ENCODE data around the gene COL18A1.

Gene COL18A1

GRCh38 chr21:45414396-45415187 is 9.6 kb downstream of the COL18A1 start:
- no peak for DNase-seq (ENCODE audit: low read depth, low spot score)

GRCh38 chr21:45415188-45415942 is 10.4 kb downstream of the COL18A1 start:
- DNase-seq (ENCODE audit: low read depth, low spot score) = no peak

DNA sequence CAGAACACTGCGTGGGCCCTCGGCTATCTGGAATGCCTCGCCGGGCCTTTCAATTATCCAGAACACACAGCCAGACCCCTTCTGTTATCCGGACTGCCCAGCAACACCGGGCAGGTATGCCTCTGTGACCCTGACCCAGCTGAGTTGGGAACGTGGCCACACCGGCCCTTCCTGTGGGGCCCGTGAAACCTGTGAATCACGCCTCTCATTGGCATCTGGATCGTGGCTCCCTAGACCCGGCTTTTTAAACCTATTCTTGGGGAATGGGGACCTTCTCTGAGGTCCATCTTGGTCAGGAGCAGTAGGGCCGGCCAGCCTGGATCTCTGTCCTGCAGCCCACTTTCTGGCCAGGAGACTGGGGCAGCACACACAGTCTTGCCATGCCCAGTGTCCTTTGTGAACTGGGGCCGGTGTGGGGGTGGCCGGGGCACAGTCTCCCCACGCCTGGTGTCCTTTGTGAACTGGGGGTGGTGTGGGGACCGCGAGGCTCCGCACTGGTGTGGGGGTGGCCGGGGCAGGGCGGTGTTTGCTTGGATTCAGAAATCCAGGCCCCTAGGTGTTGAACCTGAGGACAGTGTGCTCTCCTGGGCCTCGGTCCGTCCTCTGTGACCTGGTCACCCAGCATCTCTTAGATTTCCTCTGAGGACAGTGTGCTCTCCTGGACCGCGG is 11.1 kb downstream of the COL18A1 start:
- DNase-seq (ENCODE audit: low read depth, low spot score) = no peak

DNA sequence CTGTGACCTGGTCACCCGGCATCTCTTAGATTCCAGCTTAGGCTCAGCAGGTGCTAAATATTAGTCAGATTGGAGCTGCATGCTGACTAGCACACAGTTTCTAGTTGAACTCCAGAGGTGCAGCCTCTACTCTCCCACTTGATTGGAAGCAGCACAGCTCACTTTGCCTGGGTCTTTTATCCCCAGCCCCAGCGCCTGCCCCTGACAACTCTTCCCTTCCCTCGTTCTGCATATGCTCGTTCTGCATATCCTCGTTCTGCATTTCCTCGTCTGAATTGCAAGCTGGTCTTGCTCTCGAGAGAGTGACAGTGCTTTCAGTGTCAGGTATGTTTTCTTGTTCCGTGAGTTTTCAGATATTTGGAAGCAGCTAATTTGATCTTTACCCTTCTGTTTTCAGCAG is 11.7 kb downstream of the COL18A1 start:
- DNase-seq (ENCODE audit: low read depth, low spot score) = no peak

DNA sequence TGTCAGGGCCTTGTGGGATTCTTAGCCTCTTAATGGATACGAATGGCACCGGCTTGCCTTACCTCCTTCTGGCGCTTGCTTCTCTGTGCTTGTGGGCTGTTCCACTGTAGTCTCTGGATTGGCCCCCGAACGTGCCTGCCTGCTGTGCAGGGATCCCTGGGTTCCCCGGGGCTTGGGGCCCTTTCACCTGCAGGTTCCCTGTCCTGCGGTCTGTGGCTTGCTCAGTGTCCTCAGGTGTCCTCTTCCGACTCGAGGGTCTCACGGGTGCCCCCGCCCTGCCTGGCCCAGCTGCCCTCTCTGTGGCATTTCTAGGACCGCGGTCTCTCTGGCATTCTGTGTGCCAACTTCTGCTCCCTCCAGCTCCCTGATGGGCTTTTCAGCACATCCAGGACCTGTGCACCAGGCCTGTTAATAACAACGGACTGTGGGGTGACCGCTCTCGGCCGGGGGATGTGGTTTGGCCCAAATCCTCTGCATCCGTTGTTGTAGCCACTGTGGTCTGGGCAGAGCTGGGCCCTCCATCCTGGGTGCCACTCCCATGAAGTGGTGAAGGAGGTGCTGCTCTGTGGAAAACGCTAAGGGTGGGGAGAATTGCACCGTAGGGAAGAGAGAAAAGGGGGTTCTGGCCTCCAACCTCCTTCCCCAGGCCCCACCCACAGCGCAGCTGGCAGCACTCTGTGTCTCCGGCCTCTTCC is 12.4 kb downstream of the COL18A1 start:
- DNase-seq (ENCODE audit: low read depth, low spot score) = no peak

DNA sequence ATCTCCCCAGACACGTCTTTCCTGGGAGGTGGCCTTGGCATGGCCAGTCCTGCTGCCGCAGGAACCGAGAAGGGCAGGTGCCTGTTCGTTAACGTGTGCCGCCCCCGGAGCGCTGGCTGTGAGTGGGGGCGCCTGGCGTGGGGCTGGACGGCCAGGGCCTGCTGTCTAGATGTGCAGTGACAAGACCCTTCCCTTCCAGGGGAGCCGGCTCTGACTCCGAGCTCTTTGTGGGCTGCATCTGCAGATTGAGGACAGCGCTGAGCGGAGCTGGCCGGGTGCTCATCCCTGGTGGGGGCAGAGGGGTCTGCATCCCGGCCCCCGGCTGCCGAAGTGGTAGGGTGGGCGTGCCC is 13.0 kb downstream of the COL18A1 start:
- DNase-seq (ENCODE audit: low read depth, low spot score) = no peak

DNA sequence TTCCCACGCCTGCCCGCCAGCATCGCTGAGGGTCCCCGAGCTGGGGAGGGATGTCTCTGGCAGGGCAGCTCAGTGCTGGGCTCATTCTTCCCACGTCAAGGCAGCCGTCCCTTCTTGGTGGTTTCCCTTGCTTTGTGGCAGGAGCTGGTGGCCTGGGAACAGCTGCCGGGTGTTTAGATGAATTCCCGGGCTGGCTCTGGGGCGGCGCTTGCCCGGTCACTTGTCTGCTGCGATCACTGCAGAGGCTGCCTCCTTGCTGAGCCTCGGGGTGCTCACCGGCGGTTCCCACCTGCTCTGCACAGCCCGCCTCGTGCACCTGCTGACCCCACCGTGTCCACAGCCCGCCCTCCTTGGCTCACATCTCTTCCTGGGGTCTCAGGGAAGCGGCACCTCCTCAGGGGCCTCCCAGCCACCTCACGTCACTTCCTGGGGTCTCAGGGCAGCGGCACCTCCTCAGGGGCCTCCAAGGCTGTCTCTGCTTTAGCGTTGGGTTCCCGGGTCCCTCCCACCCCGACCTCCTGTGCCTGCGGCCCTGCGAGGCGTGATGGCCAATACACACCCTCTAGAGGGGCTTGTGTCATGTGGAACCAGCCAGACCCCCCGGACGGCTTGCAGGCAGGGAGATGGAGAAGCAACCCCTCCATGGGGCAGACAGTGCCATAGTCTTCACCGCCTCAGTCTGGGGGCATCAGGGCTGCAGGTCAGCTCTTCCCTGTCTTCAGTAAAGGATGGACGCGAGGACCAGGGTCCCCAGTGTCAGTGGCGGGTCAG is 13.5 kb downstream of the COL18A1 start:
- DNase-seq (ENCODE audit: low read depth, low spot score) = no peak

GRCh38 chr21:45419162-45419561 is 14.2 kb downstream of the COL18A1 start:
- DNase-seq (ENCODE audit: low read depth, low spot score) = no peak

DNA sequence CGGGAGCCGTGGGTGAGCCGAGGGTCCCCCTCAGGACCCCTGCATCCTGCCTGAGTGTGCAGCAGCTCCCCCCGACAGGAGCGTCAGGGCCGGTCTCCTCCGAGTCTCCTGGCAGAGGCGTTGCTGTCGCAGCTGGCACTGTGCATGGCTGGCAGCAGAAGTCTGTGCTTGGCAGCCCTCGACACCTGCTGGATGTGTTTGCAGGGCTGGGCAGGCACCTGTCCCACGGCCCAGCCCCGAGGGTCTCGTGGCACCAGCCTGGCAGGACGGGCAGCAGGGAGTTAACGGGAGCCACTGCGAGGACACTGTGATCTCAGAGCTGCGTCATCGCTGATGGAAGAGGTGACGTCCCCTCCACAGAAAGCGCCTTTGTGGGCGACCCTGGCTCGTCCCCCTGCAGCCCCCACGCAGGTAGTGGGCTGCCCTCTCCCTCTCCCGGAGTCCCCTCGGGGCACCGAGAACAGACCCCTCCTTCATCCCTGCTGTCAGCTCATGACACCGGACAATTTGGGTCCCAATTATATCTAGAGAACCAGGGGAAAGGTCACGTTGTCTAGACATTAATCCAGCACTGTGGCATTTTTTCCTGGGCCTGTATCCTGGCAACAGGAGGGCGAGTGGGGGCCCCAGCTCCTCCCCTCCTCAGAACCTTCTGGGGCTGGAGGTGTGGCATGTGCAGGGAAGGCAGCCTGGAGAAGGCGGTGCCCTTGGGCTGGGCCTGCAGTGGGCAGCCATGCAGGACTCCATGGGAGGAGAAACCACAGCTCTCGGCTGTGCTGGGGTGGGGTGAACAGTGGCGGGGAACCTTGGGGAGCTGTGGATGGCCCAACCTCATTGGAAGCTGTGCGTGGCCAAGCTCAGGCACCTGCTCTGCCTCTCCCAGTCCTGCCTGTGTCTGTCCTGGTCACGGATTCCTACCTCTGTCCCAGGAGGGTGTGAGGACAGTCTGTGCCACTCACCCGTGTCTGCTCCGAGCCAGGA is 15.4 kb downstream of the COL18A1 start:
- DNase-seq (ENCODE audit: low read depth, low spot score) = no peak

DNA sequence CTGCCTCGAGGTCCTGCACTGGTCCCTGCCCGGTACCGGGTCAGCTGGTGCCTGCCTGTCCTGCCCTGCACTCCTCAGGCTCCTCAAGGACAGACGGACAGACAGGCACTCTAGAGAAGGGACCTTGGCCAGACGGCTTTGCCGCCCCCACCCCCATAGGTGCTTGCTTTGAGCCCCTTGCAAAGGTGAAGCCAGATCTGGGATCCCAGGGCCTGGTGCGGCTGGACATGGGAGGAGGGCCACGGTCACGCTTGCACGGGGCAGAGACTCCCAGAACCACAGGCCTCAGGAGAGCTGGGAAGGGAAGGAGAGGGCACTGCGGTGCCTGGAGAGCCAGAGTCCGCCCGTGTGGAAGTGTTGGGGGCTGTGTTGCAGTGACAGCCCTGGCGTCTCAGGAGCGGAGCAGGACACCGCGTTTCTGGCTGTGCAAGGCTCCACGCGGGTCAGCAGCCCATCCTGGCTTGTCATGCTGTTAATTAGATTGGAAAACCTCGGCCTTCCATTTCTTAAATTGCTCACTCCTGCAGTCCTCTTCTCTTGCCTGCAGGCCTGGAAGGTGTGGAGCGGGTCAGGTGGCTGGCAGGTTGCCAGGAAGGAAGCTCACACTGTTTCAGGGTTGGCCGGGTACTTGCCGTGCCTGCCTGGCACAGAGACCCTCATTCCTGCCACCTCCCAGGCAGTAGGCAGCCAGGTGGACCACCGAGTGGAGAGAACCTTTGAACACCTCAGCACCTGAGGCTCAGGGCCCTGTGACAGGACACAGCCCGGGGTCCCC is 16.3 kb downstream of the COL18A1 start:
- no peak for DNase-seq (ENCODE audit: low read depth, low spot score)

DNA sequence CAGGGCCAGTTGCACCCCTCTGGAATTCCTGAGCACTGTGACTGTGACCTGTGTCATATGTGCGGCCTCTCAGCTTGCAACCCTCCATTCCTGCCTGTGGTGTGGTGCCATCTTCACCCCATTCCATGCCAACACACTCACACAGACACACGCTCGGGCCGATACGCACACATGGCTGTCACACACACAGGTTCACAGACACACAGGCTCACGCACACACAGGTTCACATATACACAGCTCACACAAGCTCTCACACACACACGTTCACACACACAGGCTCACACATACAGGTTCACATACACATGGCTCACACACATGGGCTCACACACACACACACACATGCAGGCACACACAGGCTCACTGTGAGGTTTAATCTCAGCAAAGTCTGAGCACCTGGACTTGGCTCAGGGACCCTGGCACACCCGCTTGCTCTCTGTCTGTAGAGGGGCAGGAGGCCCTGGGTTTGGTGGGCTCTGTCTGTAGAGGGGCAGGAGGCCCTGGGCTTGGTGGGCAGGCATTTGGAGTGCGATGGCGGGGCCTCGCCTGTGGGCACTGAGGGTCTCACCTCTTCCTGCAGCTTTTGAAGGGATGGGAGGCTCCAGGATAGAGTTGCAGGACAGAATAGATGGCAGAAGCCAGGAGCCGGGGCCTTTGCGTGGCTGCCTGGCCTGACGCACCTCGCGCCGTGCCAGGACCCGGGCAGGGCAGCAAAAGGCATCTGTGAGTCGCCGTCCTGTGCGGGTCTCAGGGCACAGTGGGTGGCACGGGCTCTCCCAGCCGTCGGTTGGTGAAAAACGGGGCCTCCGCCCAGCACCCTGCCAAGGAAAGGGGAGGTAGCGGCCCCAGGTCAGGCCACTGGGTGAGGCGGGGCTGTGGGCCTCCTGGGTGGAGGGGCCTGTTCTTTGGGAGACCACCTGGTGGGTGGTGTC is 17.1 kb downstream of the COL18A1 start:
- no peak for DNase-seq (ENCODE audit: low read depth, low spot score)

DNA sequence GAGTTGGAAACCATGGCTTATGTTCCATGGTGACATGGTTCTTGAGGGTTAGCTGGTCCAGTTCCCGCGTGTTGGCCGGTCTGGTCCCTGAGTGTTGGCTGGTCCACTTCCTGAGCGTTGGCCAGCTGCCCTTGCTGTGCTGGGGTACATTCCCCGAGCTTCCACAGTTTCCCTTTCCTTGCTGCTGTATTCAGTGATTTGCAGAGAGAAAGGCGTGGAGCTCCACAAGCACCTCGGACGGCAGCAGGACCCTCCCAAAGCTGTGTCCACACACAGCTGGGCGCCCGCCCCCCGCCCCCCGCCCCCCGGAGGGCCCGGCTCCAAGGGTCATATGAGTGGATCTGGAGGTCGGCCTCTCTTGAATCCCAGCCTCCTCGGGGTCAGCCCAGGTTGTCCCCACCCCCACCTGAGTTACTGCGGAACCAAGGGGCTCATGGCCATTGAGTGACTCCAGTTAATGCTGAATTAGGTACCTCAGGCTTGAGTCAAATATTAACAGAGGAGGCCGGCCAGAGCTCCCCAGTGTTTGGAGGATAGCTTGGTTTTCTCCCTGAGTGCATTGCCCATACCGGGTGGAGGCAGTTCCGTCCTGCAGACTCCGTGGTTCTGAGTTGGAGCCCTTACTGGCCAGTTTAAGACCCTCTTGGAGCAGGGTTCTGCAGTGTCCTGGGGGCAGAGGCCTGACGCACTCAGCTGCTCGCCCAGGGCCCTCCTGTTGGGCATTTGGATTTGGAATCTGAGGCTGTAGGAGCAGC is 18.4 kb downstream of the COL18A1 start:
- no peak for DNase-seq (ENCODE audit: low read depth, low spot score)

DNA sequence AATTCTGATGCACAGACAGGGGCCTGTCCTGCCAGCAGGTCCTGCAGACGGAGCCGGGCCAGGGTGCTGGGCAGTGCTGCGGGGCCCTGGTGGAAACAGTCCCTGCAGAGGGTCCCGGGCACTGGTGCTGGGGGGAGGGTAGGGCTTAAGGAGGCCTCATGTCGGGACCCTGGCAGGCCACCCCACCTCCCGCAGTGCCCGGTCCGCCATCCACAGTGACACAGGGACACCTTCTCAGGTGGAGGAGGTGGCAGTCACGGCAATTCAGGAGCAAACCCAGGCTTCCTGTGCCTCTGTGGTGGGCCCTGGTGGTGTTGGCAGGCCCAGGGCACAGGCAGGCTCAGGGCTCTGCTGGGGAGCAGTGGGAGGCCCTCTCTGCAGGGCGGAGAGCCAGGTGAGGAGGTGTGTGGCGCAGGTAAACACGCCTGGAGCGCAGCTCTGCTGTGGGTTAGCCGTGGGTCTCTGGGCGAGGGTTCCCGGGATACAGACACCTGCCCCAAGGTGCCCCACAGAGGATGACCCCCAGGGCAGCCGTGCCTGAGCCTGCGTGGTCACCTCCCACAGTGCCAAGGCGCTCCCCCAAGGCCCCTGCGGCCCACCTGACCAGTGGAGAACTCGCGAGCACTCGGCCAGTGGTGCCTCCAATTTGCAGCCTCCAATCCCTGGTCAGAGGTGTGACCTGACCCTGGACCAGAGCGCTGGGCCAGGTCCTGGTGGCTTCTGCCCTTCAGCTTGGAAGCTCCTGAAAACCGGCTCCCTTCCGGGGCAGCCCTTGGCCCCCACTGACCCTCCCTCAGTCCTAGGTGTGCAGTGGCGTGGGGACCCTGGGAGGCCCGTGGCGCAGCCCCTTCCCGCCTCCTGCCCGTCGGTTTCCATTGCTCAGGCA is 19.2 kb downstream of the COL18A1 start:
- DNase-seq (ENCODE audit: low read depth, low spot score) = no peak

GRCh38 chr21:45424854-45425795 is 20.2 kb downstream of the COL18A1 start:
- no peak for DNase-seq (ENCODE audit: low read depth, low spot score)
